DND-41 (cell line): ENCODE measurements around the gene RILPL1.
"Not testable (repeated sequence)": the region's sequence is repeated elsewhere in the genome, so short reads cannot be mapped to it uniquely, and the experiment has no call there.

ENCODE experiments used
- ATAC-seq: fragments of 200-7000 bp; cut with Tn5 transposase; 3 replicates; pipeline ENCODE4 v1.9.1; 2021; ENCODE audit warnings: low read depth; ENCODE audit not compliant: insufficient read depth
- DNase-seq: peaks from one replicate; pipeline ENCODE4 v3.0.0-alpha.2; 2020
- H2AFZ ChIP-seq: 2 replicates; pipeline ENCODE4 v1.6.0; 2012; ENCODE audit warnings: low read depth, low read length
- H3K27ac ChIP-seq: 2 replicates; pipeline ENCODE4 v1.5.1; 2012; ENCODE audit warnings: low read length, inconsistent platforms
- H3K27me3 ChIP-seq: fragments of 200-600 bp; sonication (generic); 2 replicates; pipeline ENCODE4 v1.6.0; 2012; ENCODE audit warnings: low read length, mild to moderate bottlenecking, inconsistent platforms; ENCODE audit not compliant: insufficient read depth, poor library complexity
- H3K36me3 ChIP-seq: 2 replicates; pipeline ENCODE4 v1.5.1; 2012; ENCODE audit warnings: low read length, inconsistent platforms; ENCODE audit not compliant: insufficient read depth
- H3K4me1 ChIP-seq: 2 replicates; pipeline ENCODE4 v1.5.1; 2012; ENCODE audit warnings: mild to moderate bottlenecking, low read length; ENCODE audit not compliant: insufficient read depth
- H3K4me2 ChIP-seq: 2 replicates; pipeline ENCODE4 v1.6.0; 2012; ENCODE audit warnings: mild to moderate bottlenecking, moderate library complexity, low read length, inconsistent platforms; ENCODE audit not compliant: insufficient read depth
- H3K4me3 ChIP-seq, 2 experiments: fragments of 200-600 bp in 1 of 2; shearing (Covaris generic) in 1 of 2; 2 replicates each; pipeline ENCODE4 v1.5.1; 2012 to 2016; ENCODE audit warnings: inconsistent platforms in 2 of 2, low read length in 2 of 2, mild to moderate bottlenecking in 2 of 2, low read depth in 1 of 2, moderate library complexity in 1 of 2
- H3K79me2 ChIP-seq: 2 replicates; pipeline ENCODE4 v1.6.0; 2012; ENCODE audit warnings: low read length, inconsistent platforms; ENCODE audit not compliant: insufficient read depth
- H3K9ac ChIP-seq: 2 replicates; pipeline ENCODE4 v1.6.0; 2012; ENCODE audit warnings: low read depth, mild to moderate bottlenecking, inconsistent platforms, low read length, moderate library complexity
- H3K9me3 ChIP-seq: 2 replicates; pipeline ENCODE4 v1.5.1; 2012; ENCODE audit warnings: low read length, moderate library complexity, mild to moderate bottlenecking, inconsistent platforms; ENCODE audit not compliant: insufficient read depth, severe bottlenecking
- H4K20me1 ChIP-seq: 2 replicates; pipeline ENCODE4 v1.6.0; 2012; ENCODE audit warnings: low read length; ENCODE audit not compliant: insufficient read depth
- CTCF ChIP-seq: IDR thresholded peaks from 2 replicates; pipeline ENCODE4 v1.5.1; 2012; ENCODE audit warnings: borderline replicate concordance, low read length, moderate library complexity, mild to moderate bottlenecking; ENCODE audit not compliant: poor library complexity, severe bottlenecking; ENCODE audit errors: extremely low read depth
- EZH2 ChIP-seq: IDR thresholded peaks from 3 replicates; pipeline ENCODE4 v1.6.1; 2012; ENCODE audit warnings: borderline replicate concordance, low read depth, mild to moderate bottlenecking, moderate library complexity, low read length, inconsistent platforms; ENCODE audit not compliant: severe bottlenecking

The RILPL1 gene

GRCh38 chr12:123469978-123470377 lies 63.5 kb downstream of the RILPL1 start:
- peaks cover 19% of the 10 kb centered on the region for H3K79me2 ChIP-seq
- no peaks in the 10 kb centered on the region for H3K9me3 ChIP-seq
- no peak for ATAC-seq
- TF ChIP-seq CTCF = no peak
- TF ChIP-seq EZH2 = no peak
- no peak overlapping the region for H2AFZ ChIP-seq
- no peaks in the 10 kb centered on the region for H4K20me1 ChIP-seq
- H3K4me1 ChIP-seq = no peaks in the 10 kb centered on the region
- H3K27me3 ChIP-seq = no peaks in the 10 kb centered on the region
- no peak overlapping the region for H3K9ac ChIP-seq
- H3K4me3 ChIP-seq = no peak overlapping the region
- no peak for DNase-seq
- H3K36me3 ChIP-seq = peaks cover 43% of the 10 kb centered on the region
- H3K4me2 ChIP-seq = no peak overlapping the region
- H3K27ac ChIP-seq = no peak overlapping the region

GRCh38 chr12:123468786-123469185 lies 64.7 kb downstream of the RILPL1 start:
- no peak overlapping the region for H2AFZ ChIP-seq
- H3K9me3 ChIP-seq = no peaks in the 10 kb centered on the region
- no peak overlapping the region for H3K4me2 ChIP-seq
- H3K27me3 ChIP-seq = no peaks in the 10 kb centered on the region
- peaks cover 50% of the 10 kb centered on the region for H3K36me3 ChIP-seq
- ATAC-seq (peak; percentile 61), DNase-seq (no peak)
- peaks cover 26% of the 10 kb centered on the region for H3K79me2 ChIP-seq
- H3K4me3 ChIP-seq = no peak overlapping the region
- no peaks in the 10 kb centered on the region for H3K4me1 ChIP-seq
- no peaks in the 10 kb centered on the region for H4K20me1 ChIP-seq
- H3K9ac ChIP-seq = no peak overlapping the region
- TF ChIP-seq EZH2 (no peak), CTCF (peak; percentile 42)
- no peak overlapping the region for H3K27ac ChIP-seq

GRCh38 chr12:123465084-123465483 lies 68.4 kb downstream of the RILPL1 start:
- H3K9me3 ChIP-seq = no peaks in the 10 kb centered on the region
- H3K27me3 ChIP-seq = no peaks in the 10 kb centered on the region
- H3K9ac ChIP-seq = no peak overlapping the region
- H2AFZ ChIP-seq = no peak overlapping the region
- H3K4me1 ChIP-seq = peaks cover 4% of the 10 kb centered on the region; the same call in 1 of the 2 replicates
- no peak for ATAC-seq
- peaks cover 56% of the 10 kb centered on the region for H3K79me2 ChIP-seq
- no peaks in the 10 kb centered on the region for H4K20me1 ChIP-seq
- peaks cover 33% of the 10 kb centered on the region for H3K36me3 ChIP-seq
- H3K27ac ChIP-seq = no peak overlapping the region
- TF ChIP-seq CTCF (no peak), EZH2 (no peak)
- no peak overlapping the region for H3K4me2 ChIP-seq
- H3K4me3 ChIP-seq = no peak overlapping the region
- DNase-seq = no peak

GRCh38 chr12:123463174-123463573 lies 70.3 kb downstream of the RILPL1 start:
- H3K9me3 ChIP-seq, ATAC-seq, DNase-seq, H4K20me1 ChIP-seq, H3K4me3 ChIP-seq, H3K4me2 ChIP-seq, H2AFZ ChIP-seq, H3K9ac ChIP-seq, H3K27ac ChIP-seq, H3K27me3 ChIP-seq: not testable (repeated sequence)
- peaks cover 19% of the 10 kb centered on the region for H3K4me1 ChIP-seq
- peaks cover 33% of the 10 kb centered on the region for H3K36me3 ChIP-seq
- H3K79me2 ChIP-seq = peaks cover 69% of the 10 kb centered on the region
